HepG2 (cell line): ENCODE results near the gene MYH3. TPM values are rescaled to one million over a fixed set of nuclear protein-coding genes. Genes with fewer than 3 reads are reported as not detected.
A peak's percentile ranks its signal among the peaks of the same experiment; 100 is the strongest.

Experiments
- ATF7 ChIP-seq, 2 experiments: fragments of 450-650 bp in 1 of 2; sonication (generic) in 1 of 2; formaldehyde crosslinking in 1 of 2; IDR thresholded peaks; 2 replicates each; pipeline versions ENCODE4 v1.4.0 to v1.6.1; 2016 to 2020; ENCODE audit warnings: antibody characterized with exemption in 1 of 2, mild to moderate bottlenecking in 1 of 2, missing genetic modification reagents in 1 of 2
- IRF9 ChIP-seq: sonication (generic); formaldehyde crosslinking; IDR thresholded peaks from 2 replicates; pipeline ENCODE4 v1.8.0; 2022; ENCODE audit warnings: missing genetic modification reagents, mild to moderate bottlenecking, borderline replicate concordance
- NCOA1 ChIP-seq: sonication (generic); formaldehyde crosslinking; IDR thresholded peaks from 2 replicates; pipeline ENCODE4 v1.9.0; 2021; ENCODE audit warnings: missing genetic modification reagents
- RARA ChIP-seq: IDR thresholded peaks from 2 replicates; pipeline ENCODE4 v1.6.1; 2016; ENCODE audit warnings: missing genetic modification reagents, missing compliant biosample characterization
- REST ChIP-seq, 2 experiments: IDR thresholded peaks; 2 replicates each; pipeline ENCODE4 v1.6.1; 2011 to 2012; ENCODE audit warnings: low read length in 2 of 2, borderline replicate concordance in 1 of 2, low read depth in 1 of 2, mild to moderate bottlenecking in 1 of 2, moderate library complexity in 1 of 2
- TFAP4 ChIP-seq: sonication (generic); IDR thresholded peaks from 2 replicates; pipeline ENCODE4 v1.6.1; 2016; ENCODE audit warnings: low read depth, borderline replicate concordance
- ZBTB25 ChIP-seq: IDR thresholded peaks from 2 replicates; pipeline ENCODE4 v1.6.1; 2018; ENCODE audit warnings: missing genetic modification reagents
- ZFP36L2 ChIP-seq: sonication (generic); formaldehyde crosslinking; IDR thresholded peaks from 2 replicates; pipeline ENCODE4 v1.4.0; 2020; ENCODE audit warnings: missing genetic modification reagents
- ZFYVE20 ChIP-seq: sonication (generic); formaldehyde crosslinking; IDR thresholded peaks from 2 replicates; pipeline ENCODE4 v1.8.0; 2023; ENCODE audit warnings: low read depth, mild to moderate bottlenecking, moderate library complexity, missing genetic modification reagents, borderline replicate concordance
- ZHX2 ChIP-seq, 2 experiments: sonication (generic) in 1 of 2; formaldehyde crosslinking in 1 of 2; IDR thresholded peaks; 2 replicates each; pipeline versions ENCODE4 v1.6.1 to v1.9.0; 2014 to 2022; ENCODE audit warnings: antibody characterized with exemption in 1 of 2, borderline replicate concordance in 1 of 2, inconsistent platforms in 1 of 2, low read depth in 1 of 2, missing genetic modification reagents in 1 of 2
- ZNF138 ChIP-seq: sonication (generic); formaldehyde crosslinking; IDR thresholded peaks from 2 replicates; pipeline ENCODE4 v1.5.0; 2020; ENCODE audit warnings: mild to moderate bottlenecking, low read depth, missing genetic modification reagents
- ZNF614 ChIP-seq: IDR thresholded peaks from 2 replicates; pipeline ENCODE4 v1.6.1; 2018; ENCODE audit warnings: missing biosample characterization, missing genetic modification reagents, inconsistent platforms, borderline replicate concordance
- ZNF747 ChIP-seq: sonication (generic); formaldehyde crosslinking; IDR thresholded peaks from 2 replicates; pipeline ENCODE4 v1.8.1; 2023; ENCODE audit warnings: missing genetic modification reagents, mild to moderate bottlenecking, borderline replicate concordance
- polyA plus RNA-seq, 8 experiments: library from polyadenylated mRNA; depleted of rRNA in 3 of 8; stranded (reverse) in 7 of 8; unstranded in 1 of 8; fragments of >200 nt; fragmentation: Illumina TruSeq in 4 of 8; extraction: Trizol in 4 of 8; gene quantifications; 2 replicates each; pipeline versions ENCODE4 v1.2.1 to v1.2.3, GENCODE V29; 2011 to 2016; ENCODE audit warnings: low read depth in 4 of 8, missing spikeins in 1 of 8, mixed read lengths in 1 of 8; ENCODE audit not compliant: insufficient read depth in 1 of 8
- total RNA-seq, 5 experiments: library from RNA; depleted of rRNA; stranded (reverse); fragments of >200 nt; fragmentation: Illumina TruSeq; extraction: Trizol; gene quantifications; 2 replicates each; pipeline ENCODE4 v1.2.3, GENCODE V29; 2016; ENCODE audit warnings: low read depth in 1 of 5

The MYH3 gene
- total and polyA plus RNA-seq, 2 of the 13 experiments (the other 11 are each of a cell fraction or from before 2014, with no cell fraction given): 2.5 to 4.5 TPM

GRCh38 chr17:10697092-10698081 is 40.3 kb upstream of the MYH3 start, which contains the start of the genes ADPRM and SCO1 (continued):
- peak in 1 of 2 experiments; percentile 46; a peak in 1 of 4 replicates for TF ChIP-seq REST (IDR thresholded peaks at IDR 0.05; ENCODE audit: borderline replicate concordance in 1 of 2, low read depth in 1 of 2, low read length in 2 of 2)
- TF ChIP-seq NCOA1: no peak
- TF ChIP-seq ZHX2 (IDR thresholded peaks at IDR 0.05; ENCODE audit: low read depth): peak; percentile 75; the same call in 1 of the 2 replicates
- peak; percentile 90; the same call in 1 of the 2 replicates for TF ChIP-seq ZHX2 (CRISPR knock-in tag; IDR thresholded peaks at IDR 0.05; ENCODE audit: borderline replicate concordance)
- no peak for TF ChIP-seq ZNF138
- no peak for TF ChIP-seq ATF7 (IDR thresholded peaks at IDR 0.05)
- peak; percentile 31 for TF ChIP-seq ATF7 (CRISPR knock-in tag; IDR thresholded peaks at IDR 0.05)
- no peak for TF ChIP-seq ZFP36L2 (CRISPR knock-in tag)
- TF ChIP-seq ZNF614: no peak
- peak; percentile 96 for TF ChIP-seq ZBTB25 (CRISPR knock-in tag)
- no peak for TF ChIP-seq RARA (CRISPR knock-in tag)
- TF ChIP-seq ZNF747 (CRISPR knock-in tag): peak; percentile 79
- TF ChIP-seq ZFYVE20 (CRISPR knock-in tag): no peak; the same call in 1 of the 2 replicates
- peak; percentile 14; the same call in 1 of the 2 replicates for TF ChIP-seq TFAP4
- peak; percentile 88 for TF ChIP-seq IRF9 (CRISPR knock-in tag)
